Ovary (tissue), 3 donors: ENCODE measurements around the gene C20orf204.

Experiments
- CTCF ChIP-seq, 3 donors: fragments of 450-650 bp in 2 of 3; fragments of 200-600 bp in 1 of 3; IDR thresholded peaks; one replicate each; pipeline versions ENCODE4 v1.5.1 to v1.8.0; 2016 to 2022; ENCODE audit warnings: antibody characterized with exemption in 3 of 3, mild to moderate bottlenecking in 1 of 3
- POLR2A ChIP-seq: fragments of 450-650 bp; IDR thresholded peaks from one replicate; pipeline ENCODE4 v1.6.1; 2017; ENCODE audit warnings: antibody characterized with exemption, mild to moderate bottlenecking, moderate library complexity
- donor health status: DM: no; HTN: no; CAD: no.

GRCh38 chr20:64072498-64073063 is 36.6 kb downstream of the C20orf204 start:
- TF ChIP-seq CTCF (IDR thresholded peaks at IDR 0.05) (no peak), POLR2A (no peak)
